Fibroblast of the aortic adventitia (primary cell): Measurements from ENCODE around the gene SP6. TPM values are rescaled to one million over a fixed set of nuclear protein-coding genes. Genes with fewer than 3 reads are reported as not detected.

ENCODE experiments used
- DNase-seq: peaks from one replicate; pipeline ENCODE4 v3.0.0-alpha.2; 2010; ENCODE audit warnings: low read depth
- H3K4me3 ChIP-seq: 2 replicates; pipeline ENCODE4 v1.5.1; 2011; ENCODE audit warnings: low read depth, mild to moderate bottlenecking, control low read depth, low read length, moderate library complexity
- CTCF ChIP-seq: IDR thresholded peaks from 2 replicates; pipeline ENCODE4 v1.5.1; 2011; ENCODE audit warnings: mild to moderate bottlenecking, low read length, control low read depth, inconsistent platforms; ENCODE audit not compliant: insufficient read depth
- total RNA-seq: library from RNA; depleted of rRNA; stranded (reverse); fragments of >200 nt; gene quantifications from 2 replicates; pipeline ENCODE4 v1.2.3, GENCODE V29; 2012; ENCODE audit warnings: low replicate concordance

Gene SP6
- total RNA-seq, 1 donor = 0.09 TPM

GRCh38 chr17:47807421-47807820 lies 43.5 kb downstream of the SP6 start:
- no peak overlapping the region for H3K4me3 ChIP-seq
- no peak for TF ChIP-seq CTCF
- no peak for DNase-seq

GRCh38 chr17:47806913-47807255 lies 44.1 kb downstream of the SP6 start:
- TF ChIP-seq CTCF = no peak
- no peak for DNase-seq
- H3K4me3 ChIP-seq = no peak overlapping the region

GRCh38 chr17:47806026-47806912 lies 44.7 kb downstream of the SP6 start:
- no peak for TF ChIP-seq CTCF
- DNase-seq = no peak
- H3K4me3 ChIP-seq = no peak overlapping the region

GRCh38 chr17:47804461-47804860 lies 46.5 kb downstream of the SP6 start:
- no peak for TF ChIP-seq CTCF
- no peak overlapping the region for H3K4me3 ChIP-seq
- no peak for DNase-seq

- no peak overlapping the region for H3K4me3 ChIP-seq
- TF ChIP-seq CTCF = no peak
- no peak for DNase-seq
These were observed 47.2 kb downstream of the SP6 start for GRCh38 chr17:47803751-47804150.

- no peak for DNase-seq
- TF ChIP-seq CTCF = no peak
- H3K4me3 ChIP-seq = no peak overlapping the region
These were observed 47.8 kb downstream of the SP6 start for GRCh38 chr17:47803201-47803600.
